HG03108 (cell line): Measurements from ENCODE around the gene JTB.
"Not testable (repeated sequence)": the region's sequence is repeated elsewhere in the genome, so short reads cannot be mapped to it uniquely, and the experiment has no call there.

Source experiments
- ATAC-seq: cut with Tn5 transposase; IDR thresholded peaks from one replicate; pipeline ENCODE4 v1.9.1; 2021; ENCODE audit warnings: moderate library complexity; ENCODE audit not compliant: unreplicated experiment

The JTB gene

DNA sequence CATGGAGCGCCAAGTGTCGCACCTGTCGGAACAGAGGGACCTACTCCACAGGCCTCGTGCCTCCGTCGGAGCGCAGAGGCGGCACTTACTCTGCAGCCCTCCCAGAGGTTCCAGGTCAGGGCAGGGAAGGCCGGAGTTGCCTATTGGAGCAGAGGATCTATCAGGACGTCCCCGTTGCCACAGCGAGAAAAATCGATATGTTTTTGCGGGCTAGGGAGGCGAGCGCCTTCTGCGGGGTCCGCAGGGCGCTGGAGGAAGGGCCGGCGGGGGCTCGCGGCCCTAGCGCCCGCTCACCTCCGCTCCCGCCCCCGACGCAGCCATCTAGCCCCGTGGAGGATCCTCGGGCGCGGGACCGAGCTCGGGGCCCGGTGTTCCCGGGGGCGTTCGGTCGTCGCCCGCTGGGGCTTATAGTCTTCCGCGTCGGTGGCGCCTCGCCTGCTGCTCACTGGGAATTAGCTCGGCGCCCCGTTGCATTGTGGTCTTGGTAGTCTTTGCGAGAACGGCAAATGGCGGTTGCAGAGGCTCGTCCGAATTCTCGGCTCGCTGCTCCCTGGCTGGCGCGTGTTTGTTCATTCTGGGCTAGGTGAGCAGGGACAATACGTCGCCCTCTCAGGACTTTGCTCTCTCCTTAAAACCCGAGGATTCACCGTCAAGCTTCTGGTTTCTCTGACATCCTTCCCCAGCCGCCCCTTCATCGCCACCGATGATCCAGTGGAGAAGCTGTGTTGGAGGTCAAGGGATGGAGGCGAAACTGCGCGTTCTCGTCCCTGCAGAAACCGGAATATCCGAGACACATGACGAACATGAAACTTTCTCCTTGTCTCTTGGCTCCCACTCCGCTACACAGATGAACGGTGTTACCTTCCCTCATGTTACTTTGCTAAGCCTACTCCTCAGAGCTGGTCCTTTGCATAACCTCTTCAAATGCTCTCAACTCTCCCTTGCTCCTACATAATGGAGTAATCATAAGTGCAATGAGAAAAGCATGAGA is at the start of gene JTB:
Gene JTB (minus strand): TSS at position 425 of the 991 bp plus-strand sequence. CDS start 422 bp downstream, at position 3.
- peak; percentile 82 for ATAC-seq

DNA sequence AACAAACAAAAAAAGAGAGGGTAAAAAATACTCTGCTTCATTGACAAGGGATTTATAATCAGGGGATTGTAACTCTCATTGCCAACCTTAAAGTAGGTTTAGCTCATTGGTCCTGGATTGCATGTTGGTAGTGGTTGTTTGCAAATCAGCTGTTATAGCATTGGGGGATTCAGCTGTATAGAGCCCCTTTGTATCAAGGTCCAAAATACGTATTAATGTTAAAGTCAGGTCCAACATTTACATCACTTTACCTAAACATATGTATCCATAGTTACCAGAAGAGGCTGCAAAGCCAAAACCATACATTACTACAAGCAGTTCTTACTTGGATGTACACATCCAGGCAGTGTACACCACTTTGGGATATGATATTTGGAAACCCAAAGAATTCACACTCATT is 42.5 kb upstream of the JTB start:
- no peak for ATAC-seq

GRCh38 chr1:154019269-154019668 is 41.8 kb upstream of the JTB start:
- no peak for ATAC-seq

DNA sequence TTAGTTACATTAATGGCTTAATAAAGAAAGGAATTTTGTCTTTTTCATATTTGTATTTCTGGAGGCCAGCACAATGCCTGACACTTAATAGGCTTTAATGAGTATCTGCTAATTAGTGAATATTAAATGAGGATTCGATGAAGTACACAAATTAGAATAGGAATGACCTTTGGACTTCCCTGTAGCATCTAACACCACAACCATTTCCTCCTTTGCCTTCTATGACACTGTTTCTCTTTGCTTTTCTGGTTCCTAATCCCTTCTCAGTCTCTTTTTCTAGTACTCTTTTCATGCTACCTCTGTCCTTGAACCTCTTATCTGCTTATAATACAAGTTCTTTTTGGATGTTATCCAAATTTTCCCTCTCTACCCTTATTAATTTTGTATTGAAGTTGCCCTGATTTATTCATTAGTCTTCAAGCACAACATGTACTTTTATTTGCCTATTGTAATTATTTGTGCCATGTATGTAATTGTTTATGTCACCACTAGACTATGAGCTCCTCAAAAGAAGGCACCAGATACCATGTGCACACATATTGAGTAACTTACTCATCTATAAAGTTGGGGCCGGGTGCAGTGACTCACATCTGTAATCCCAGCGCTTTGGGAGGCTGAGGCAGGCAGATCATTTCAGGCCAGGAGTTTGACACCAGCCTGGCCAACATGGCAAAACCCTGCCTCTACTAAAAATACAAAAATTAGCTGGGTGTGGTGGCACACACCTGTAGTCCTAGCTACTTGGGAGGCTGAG is 36.9 kb upstream of the JTB start:
- ATAC-seq, result no peak

DNA sequence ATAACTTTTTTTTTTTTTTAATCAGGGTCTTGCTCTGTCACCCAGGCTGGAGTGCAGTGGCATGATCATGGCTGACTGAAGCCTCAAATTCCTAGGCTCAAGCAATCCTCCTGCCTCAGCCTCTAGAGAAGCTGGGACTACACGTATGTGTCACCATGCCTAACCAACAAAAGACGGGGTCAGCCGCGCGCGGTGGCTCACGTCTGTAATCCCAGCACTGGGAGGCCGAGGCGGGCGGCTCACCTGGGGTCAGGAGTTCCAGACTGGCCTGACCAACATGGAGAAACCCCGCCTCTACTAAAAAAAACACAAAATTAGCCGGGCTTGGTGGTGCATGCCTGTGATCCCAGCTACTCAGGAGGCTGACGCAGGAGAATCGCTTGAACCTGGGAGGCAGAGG is 35.1 kb upstream of the JTB start:
- not testable (repeated sequence) for ATAC-seq

GRCh38 chr1:154012129-154012528 is 34.7 kb upstream of the JTB start:
- no peak for ATAC-seq

DNA sequence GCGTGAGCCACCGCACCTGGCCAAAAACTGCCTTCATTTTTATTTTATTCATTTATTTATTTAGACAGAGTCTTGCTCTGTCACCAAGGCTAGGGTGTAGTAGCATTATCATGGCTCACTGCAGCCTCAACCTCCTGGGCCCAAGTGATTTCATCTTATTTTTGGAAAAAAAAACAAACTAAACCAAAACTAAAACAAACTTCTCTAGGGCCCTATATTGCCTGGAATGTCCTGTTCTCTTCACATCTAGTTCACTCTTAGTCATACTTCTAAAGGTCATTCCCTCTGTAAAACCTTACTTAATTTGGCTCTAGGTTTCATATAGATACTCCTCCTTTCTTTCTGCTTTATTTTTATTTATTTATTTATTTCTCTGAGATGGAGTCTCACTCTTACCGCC is 28.7 kb upstream of the JTB start:
- no peak for ATAC-seq

DNA sequence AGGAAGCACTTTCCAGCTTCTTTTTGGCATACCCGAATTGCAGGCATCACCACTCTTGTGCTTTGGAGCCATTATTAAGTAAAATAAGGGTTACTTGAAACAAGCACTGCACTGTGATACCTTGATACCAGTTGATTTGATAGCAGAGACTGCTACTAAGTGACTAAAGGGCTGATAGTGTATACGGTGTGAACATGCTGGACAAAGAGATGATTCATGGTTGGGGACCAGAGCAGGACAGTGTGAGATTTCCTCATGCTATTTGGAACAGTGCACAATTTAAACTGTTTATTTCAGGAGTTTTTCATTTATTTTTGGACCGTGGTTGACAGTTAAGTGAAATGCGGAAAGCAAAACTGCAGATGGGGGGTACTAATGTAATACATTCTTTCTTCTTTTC is 22.9 kb upstream of the JTB start:
- ATAC-seq, result no peak

GRCh38 chr1:153996882-153997281 is 19.4 kb upstream of the JTB start:
- ATAC-seq, result not testable (repeated sequence)

- ATAC-seq, result no peak
Observed at GRCh38 chr1:153995640-153996039, 18.2 kb upstream of the JTB start.

DNA sequence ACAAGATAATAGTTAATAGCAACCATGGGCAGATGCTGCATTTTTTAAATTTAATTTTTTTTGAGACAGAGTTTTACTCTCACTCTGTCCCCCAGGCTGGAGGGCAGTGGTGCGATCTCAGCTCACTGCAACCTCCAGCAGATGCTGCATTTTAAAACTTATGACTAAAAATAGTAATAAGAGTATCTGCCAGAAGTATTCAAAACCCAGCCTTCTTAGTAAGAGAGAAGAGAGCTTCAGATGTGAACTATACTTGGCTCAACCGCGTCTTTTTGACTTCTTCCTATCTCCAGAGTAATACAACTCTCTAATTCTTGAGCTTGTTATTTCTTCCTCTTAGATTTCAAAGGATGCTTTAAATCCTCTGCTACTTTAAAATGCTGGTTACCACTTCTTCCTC is 17.7 kb upstream of the JTB start:
- ATAC-seq, result no peak

- no peak for ATAC-seq
Observed at GRCh38 chr1:153991806-153992205, 14.3 kb upstream of the JTB start.

DNA sequence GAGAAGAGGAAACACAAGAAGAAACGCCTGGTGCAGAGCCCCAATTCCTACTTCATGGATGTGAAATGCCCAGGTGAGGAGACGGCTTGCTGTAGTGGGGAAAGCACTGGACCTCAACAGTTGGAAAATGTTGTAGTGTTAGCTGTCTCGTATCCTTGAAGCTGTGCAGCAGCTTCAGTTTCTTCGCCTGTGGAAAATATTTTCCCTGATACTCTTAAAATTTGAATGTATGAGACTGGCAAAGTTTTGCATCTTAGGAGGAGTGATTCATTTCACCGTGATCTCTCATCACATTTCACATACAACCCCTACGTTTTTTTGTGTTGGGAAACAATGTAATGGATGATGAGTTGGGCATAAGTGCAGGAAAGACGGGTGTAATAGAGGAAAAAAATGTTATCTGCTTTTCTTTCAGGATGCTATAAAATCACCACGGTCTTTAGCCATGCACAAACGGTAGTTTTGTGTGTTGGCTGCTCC is 13.7 kb upstream of the JTB start:
- no peak for ATAC-seq

DNA sequence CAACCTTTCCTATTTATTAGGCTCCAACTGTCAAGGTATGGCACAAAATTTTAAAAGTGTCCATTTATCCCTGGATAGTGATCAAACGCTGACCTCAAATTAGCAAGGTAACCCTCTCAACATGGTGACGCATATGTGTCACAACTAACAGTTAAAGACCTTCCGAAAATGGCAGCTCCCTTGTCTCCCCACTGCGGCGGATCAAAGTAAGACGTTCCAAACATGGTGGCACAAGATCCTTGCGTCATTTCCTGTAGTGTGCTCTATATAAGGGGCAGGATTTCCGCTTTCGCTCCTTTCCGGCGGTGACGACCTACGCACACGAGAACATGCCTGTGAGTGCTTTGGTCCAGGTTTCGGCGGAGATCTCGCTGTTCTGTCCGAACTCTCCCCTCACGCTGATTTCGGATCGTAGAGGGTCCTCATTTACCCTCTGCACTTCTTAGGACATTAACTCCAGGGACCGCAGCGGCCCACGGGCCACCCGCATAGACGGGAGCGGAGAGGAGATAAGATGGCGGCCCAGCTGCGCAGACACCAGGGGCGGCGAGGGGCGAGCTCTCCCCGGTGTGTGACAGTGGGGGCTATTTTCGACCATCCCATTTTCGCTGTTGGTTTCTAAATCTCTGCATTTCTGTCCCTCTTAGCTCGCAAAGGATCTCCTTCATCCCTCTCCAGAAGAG is 13.1 kb upstream of the JTB start, which contains the start of gene RPS27:
Gene RPS27 (plus strand): TSS at position 295 of the 683 bp plus-strand sequence. CDS start 35 bp downstream, at position 330.
- peak; percentile 72 for ATAC-seq

- no peak for ATAC-seq
Observed at GRCh38 chr1:153987621-153988020, 10.1 kb upstream of the JTB start.

DNA sequence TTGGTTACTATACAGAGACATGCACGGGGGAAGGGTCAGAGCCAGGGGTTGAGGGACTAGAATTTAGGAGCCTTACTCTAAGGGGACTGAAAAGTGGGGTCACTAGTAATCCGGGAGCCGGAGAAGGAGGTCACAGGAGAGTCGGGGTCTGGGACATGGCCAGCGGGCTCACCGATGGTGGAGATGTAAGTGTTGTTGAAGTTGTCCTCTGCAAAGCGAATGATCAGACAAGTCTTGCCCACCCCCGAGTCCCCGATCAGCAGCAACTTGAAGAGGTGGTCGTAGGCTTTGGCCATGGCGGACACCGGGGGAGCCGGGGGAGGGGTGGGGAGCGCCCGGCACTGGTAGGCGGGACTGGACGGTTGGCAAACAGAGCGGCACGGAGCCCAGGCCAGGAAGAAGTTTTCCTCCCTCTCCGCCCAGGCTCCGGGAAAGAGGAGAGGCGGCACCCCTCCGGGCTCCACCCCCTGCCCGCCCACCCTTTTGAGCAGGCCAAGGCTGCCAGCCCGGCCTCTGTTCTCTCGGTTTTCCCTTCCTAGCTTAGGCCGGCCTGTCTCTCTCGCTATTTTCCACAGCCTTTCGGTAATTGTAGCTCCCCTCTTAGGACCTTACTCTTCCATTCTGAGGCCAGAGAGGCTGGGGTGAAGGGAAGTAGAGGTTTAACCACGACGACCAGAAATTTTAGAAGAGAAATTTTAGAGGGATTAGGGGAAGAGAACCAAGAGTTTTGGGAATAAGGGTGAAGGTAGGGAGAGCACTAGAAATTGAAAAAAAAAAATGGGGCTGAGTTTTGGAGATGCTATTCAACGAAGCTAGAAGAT is 8.7 kb upstream of the JTB start, which contains the start of gene RAB13:
Gene RAB13 (minus strand): TSS at position 399 of the 821 bp plus-strand sequence. CDS start 103 bp downstream, at position 296.
- ATAC-seq, result no peak

DNA sequence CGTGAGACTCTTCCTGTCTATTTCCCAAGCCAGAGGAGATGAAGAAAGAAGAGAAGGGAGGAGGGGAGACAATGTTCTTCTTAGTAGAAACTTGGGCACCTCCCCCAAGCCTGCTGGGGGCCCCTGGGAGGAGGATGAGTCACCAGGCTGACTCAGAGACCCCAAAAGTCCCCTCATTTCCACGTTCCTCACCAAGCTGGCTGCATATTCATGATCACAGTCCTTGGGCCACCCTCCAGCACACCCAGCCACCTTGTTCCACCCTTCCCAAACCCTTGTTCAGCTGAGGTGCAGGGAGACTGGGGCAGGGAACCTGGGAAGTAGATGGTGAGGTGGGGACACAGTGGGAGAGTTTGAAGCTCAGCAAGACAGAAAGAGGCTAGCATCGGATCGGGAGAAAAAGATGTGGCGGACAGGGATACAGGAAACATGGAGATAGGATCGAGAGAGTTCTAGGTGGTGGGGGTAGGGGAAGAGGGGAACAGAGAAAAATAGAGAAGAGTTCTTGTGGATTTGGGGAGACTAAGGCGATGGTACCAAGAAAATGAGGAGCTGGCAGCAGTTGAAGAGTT is 8.0 kb upstream of the JTB start:
- no peak for ATAC-seq

DNA sequence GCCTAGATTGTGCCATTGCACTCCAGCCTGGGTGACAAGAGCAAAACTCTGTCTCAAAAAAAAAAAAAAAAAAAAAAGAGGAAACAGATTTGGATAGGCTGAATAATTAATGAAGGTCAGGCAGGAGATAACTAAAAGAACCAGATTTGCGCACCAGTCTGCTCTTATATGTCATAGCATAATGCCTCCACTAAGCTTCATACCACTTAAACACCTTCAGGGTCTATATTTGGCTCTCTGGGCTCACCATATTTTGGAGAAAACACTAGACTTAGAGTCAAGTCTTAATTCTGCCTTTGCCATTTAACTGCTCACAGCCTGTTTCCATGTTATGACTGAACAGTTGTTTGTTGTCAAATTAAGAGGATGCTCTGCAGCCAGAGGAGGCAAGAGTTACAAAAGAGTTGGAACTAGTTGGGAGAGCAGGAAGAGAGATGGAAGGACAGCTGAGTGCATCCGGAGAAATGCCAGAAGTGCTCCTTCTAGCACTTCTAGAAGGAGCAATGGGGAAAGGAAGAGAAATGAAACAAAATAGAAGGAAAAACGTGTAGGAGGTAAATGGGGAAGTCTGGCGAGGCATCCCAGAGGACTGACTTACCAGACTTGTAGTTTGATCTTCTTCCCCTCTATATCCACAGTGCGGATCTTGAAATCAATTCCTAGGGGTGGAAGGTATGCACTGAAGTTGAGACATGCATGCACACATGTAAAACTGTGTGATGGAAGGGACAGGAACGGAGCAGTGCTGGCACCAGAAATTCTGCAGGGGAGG is 6.8 kb upstream of the JTB start:
- no peak for ATAC-seq

DNA sequence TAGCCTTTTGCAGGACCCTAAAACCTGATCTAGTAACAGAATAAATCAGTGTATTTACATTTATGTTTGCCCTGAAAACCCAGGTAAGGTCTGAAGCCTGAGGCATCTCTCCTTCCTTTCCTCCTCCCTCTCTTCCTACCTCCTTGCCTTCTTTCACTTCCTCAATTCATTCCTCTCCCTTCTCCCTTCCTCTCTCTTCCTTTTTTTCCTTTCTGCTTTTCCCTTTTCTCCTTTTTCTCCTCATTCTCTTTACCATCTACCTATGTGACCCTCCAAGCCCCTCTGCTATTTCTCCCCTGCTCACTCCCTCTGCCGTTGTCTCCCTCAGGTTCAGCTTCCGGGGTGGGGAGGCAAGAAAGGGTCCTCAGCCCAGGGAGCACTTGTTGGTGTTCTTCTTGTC is 4.3 kb upstream of the JTB start:
- not testable (repeated sequence) for ATAC-seq
